Measurements from ENCODE around the gene TMEM37. TPM values are rescaled to one million over a fixed set of nuclear protein-coding genes. Genes with fewer than 3 reads are reported as not detected.

Gene TMEM37
- total RNA-seq, 4 donors from 2014 or later = 34.9 to 64.1 (median 47.8) TPM

GRCh38 chr2:119441376-119442225 lies 9.9 kb downstream of the TMEM37 start:
- no peak for TF ChIP-seq CTCF (IDR thresholded peaks at IDR 0.05; ENCODE audit: low read depth)

- TF ChIP-seq CTCF (IDR thresholded peaks at IDR 0.05; ENCODE audit: low read depth) = no peak
Measured at GRCh38 chr2:119442226-119442619, 10.6 kb downstream of the TMEM37 start.

GRCh38 chr2:119442850-119443249 lies 11.2 kb downstream of the TMEM37 start:
- TF ChIP-seq CTCF (IDR thresholded peaks at IDR 0.05; ENCODE audit: low read depth) = no peak

- TF ChIP-seq CTCF (IDR thresholded peaks at IDR 0.05; ENCODE audit: low read depth) = no peak
Measured at GRCh38 chr2:119446037-119446436, 14.4 kb downstream of the TMEM37 start.

- no peak for TF ChIP-seq CTCF (IDR thresholded peaks at IDR 0.05; ENCODE audit: low read depth)
Measured at GRCh38 chr2:119448427-119449141, 16.9 kb downstream of the TMEM37 start.

- TF ChIP-seq CTCF (IDR thresholded peaks at IDR 0.05; ENCODE audit: low read depth) = no peak
Measured at GRCh38 chr2:119449521-119449920, 17.9 kb downstream of the TMEM37 start.

- TF ChIP-seq CTCF (IDR thresholded peaks at IDR 0.05; ENCODE audit: low read depth) = no peak
Measured at GRCh38 chr2:119451336-119452050, 19.8 kb downstream of the TMEM37 start.
